HepG2 (cell line): ENCODE results near the gene SLC9B2. TPM values are rescaled to one million over a fixed set of nuclear protein-coding genes. Genes with fewer than 3 reads are reported as not detected.

Source experiments
- ADNP ChIP-seq: sonication (generic); formaldehyde crosslinking; IDR thresholded peaks from 2 replicates; pipeline ENCODE4 v1.4.0; 2020; ENCODE audit warnings: missing genetic modification reagents
- AFF4 ChIP-seq: sonication (generic); formaldehyde crosslinking; IDR thresholded peaks from 2 replicates; pipeline ENCODE4 v1.4.0; 2020; ENCODE audit warnings: missing genetic modification reagents
- BRD4 ChIP-seq: sonication (generic); formaldehyde crosslinking; IDR thresholded peaks from 2 replicates; pipeline ENCODE4 v1.4.0; 2020; ENCODE audit warnings: missing genetic modification reagents
- DNMT1 ChIP-seq: sonication (generic); formaldehyde crosslinking; IDR thresholded peaks from 2 replicates; pipeline ENCODE4 v1.5.1; 2020; ENCODE audit warnings: mild to moderate bottlenecking, missing genetic modification reagents
- FOXA3 ChIP-seq: IDR thresholded peaks from 2 replicates; pipeline ENCODE4 v1.6.1; 2016; ENCODE audit warnings: missing genetic modification reagents, missing compliant biosample characterization
- KLF11 ChIP-seq: IDR thresholded peaks from 2 replicates; pipeline ENCODE4 v1.6.1; 2016; ENCODE audit warnings: missing compliant biosample characterization
- MIER2 ChIP-seq: IDR thresholded peaks from 2 replicates; pipeline ENCODE4 v1.6.1; 2016; ENCODE audit warnings: missing biosample characterization, missing genetic modification reagents
- NFE2L1 ChIP-seq: sonication (generic); formaldehyde crosslinking; IDR thresholded peaks from 2 replicates; pipeline ENCODE4 v1.4.0; 2020; ENCODE audit warnings: missing genetic modification reagents, mild to moderate bottlenecking, borderline replicate concordance
- NFKBIZ ChIP-seq: IDR thresholded peaks from 2 replicates; pipeline ENCODE4 v1.6.1; 2018; ENCODE audit warnings: missing genetic modification reagents, missing compliant biosample characterization
- POLR2G ChIP-seq: fragments of 200-400 bp; formaldehyde crosslinking; IDR thresholded peaks from 2 replicates; pipeline ENCODE4 v1.6.1; 2018; ENCODE audit warnings: mild to moderate bottlenecking, low read depth, low read length, moderate library complexity
- SOX13 ChIP-seq, 3 experiments: fragments of 450-650 bp in 1 of 3; sonication (generic) in 1 of 3; formaldehyde crosslinking in 1 of 3; IDR thresholded peaks in 2 of 3; conservative IDR thresholded peaks in 1 of 3; 2 replicates each; pipeline versions ENCODE4 v1.5.0 to v1.6.1; 2016 to 2020; ENCODE audit warnings: antibody characterized with exemption in 1 of 3, mild to moderate bottlenecking in 1 of 3, missing compliant biosample characterization in 1 of 3, missing genetic modification reagents in 1 of 3, moderate library complexity in 1 of 3
- SP140L ChIP-seq: sonication (generic); formaldehyde crosslinking; IDR thresholded peaks from 2 replicates; pipeline ENCODE4 v1.4.0; 2020; ENCODE audit warnings: missing genetic modification reagents, borderline replicate concordance
- ZNF605 ChIP-seq: sonication (generic); formaldehyde crosslinking; IDR thresholded peaks from 2 replicates; pipeline ENCODE4 v1.8.0; 2022; ENCODE audit warnings: mild to moderate bottlenecking, missing genetic modification reagents
- ZNF703 ChIP-seq: sonication (generic); formaldehyde crosslinking; IDR thresholded peaks from 2 replicates; pipeline ENCODE4 v1.5.1; 2020; ENCODE audit warnings: missing genetic modification reagents, mild to moderate bottlenecking, moderate library complexity, borderline replicate concordance
- ZNF749 ChIP-seq: sonication (generic); formaldehyde crosslinking; IDR thresholded peaks from 2 replicates; pipeline ENCODE4 v1.8.0; 2022; ENCODE audit warnings: mild to moderate bottlenecking, missing genetic modification reagents, moderate library complexity, borderline replicate concordance
- ZSCAN9 ChIP-seq: IDR thresholded peaks from 2 replicates; pipeline ENCODE4 v1.6.1; 2016; ENCODE audit warnings: borderline replicate concordance
- ZZZ3 ChIP-seq: sonication (generic); formaldehyde crosslinking; IDR thresholded peaks from 2 replicates; pipeline ENCODE4 v1.4.0; 2020; ENCODE audit warnings: missing genetic modification reagents, mild to moderate bottlenecking, borderline replicate concordance
- polyA plus RNA-seq, 8 experiments: library from polyadenylated mRNA; depleted of rRNA in 3 of 8; stranded (reverse) in 7 of 8; unstranded in 1 of 8; fragments of >200 nt; fragmentation: Illumina TruSeq in 4 of 8; extraction: Trizol in 4 of 8; gene quantifications; 2 replicates each; pipeline versions ENCODE4 v1.2.1 to v1.2.3, GENCODE V29; 2011 to 2016; ENCODE audit warnings: low read depth in 4 of 8, missing spikeins in 1 of 8, mixed read lengths in 1 of 8; ENCODE audit not compliant: insufficient read depth in 1 of 8
- total RNA-seq, 5 experiments: library from RNA; depleted of rRNA; stranded (reverse); fragments of >200 nt; fragmentation: Illumina TruSeq; extraction: Trizol; gene quantifications; 2 replicates each; pipeline ENCODE4 v1.2.3, GENCODE V29; 2016; ENCODE audit warnings: low read depth in 1 of 5
- TF ChIP-seq, protein P1 (sequence below): sonication (generic); formaldehyde crosslinking; IDR thresholded peaks from 2 replicates; pipeline ENCODE4 v1.5.0; 2020; ENCODE audit warnings: mild to moderate bottlenecking, missing genetic modification reagents, borderline replicate concordance
- TF ChIP-seq, protein P2 (sequence below): sonication (generic); formaldehyde crosslinking; conservative IDR thresholded peaks from 2 replicates; pipeline ENCODE4 v1.8.0; 2022; ENCODE audit warnings: mild to moderate bottlenecking, moderate library complexity, missing genetic modification reagents

Gene SLC9B2
- total and polyA plus RNA-seq, 2 of the 13 experiments (the other 11 are each of a cell fraction or from before 2014, with no cell fraction given), result 23.5 to 38.5 TPM

DNA sequence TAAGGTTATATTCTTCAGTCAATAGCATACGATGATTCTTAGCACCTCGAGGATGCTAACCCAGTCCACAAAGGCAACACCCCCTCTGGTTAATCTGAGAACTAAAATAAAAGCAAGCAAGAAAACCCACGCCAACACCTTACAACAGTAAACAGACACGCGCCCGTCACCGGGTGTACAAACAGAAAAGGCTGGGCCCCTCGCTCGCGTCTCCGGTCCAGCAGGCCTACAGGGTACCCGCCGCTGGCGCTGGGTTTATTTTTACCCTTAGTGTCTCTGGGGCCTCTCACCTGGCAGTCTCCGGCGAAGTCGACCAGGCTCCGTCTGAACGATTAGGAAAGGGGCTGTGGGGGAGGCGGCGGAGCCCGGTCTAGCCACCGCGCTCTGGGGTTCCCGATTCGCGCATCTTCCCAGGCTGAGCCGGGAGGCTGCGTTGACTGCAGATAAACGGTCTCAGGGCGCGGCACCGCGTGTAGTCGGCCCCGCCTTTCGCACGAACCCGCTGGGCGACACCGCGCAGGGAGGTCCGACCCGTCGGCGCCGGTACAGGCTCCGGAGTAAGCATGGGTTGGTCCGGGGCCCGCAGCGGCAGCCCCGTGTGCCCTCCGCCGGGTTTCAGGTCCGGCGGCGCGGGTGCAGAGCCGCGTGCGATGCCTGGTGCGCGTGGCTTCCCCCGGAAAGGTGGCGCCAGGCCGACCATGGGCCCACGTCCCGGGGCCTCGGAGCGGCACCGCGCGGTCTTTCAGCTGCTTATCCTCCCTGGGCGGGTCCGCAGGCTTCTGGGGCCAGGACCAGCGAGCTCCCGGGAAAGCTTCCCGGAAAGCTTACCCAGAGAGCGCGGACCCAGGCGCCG, 441 bp downstream of the SLC9B2 start (continued):
- TF ChIP-seq, protein P1, sequence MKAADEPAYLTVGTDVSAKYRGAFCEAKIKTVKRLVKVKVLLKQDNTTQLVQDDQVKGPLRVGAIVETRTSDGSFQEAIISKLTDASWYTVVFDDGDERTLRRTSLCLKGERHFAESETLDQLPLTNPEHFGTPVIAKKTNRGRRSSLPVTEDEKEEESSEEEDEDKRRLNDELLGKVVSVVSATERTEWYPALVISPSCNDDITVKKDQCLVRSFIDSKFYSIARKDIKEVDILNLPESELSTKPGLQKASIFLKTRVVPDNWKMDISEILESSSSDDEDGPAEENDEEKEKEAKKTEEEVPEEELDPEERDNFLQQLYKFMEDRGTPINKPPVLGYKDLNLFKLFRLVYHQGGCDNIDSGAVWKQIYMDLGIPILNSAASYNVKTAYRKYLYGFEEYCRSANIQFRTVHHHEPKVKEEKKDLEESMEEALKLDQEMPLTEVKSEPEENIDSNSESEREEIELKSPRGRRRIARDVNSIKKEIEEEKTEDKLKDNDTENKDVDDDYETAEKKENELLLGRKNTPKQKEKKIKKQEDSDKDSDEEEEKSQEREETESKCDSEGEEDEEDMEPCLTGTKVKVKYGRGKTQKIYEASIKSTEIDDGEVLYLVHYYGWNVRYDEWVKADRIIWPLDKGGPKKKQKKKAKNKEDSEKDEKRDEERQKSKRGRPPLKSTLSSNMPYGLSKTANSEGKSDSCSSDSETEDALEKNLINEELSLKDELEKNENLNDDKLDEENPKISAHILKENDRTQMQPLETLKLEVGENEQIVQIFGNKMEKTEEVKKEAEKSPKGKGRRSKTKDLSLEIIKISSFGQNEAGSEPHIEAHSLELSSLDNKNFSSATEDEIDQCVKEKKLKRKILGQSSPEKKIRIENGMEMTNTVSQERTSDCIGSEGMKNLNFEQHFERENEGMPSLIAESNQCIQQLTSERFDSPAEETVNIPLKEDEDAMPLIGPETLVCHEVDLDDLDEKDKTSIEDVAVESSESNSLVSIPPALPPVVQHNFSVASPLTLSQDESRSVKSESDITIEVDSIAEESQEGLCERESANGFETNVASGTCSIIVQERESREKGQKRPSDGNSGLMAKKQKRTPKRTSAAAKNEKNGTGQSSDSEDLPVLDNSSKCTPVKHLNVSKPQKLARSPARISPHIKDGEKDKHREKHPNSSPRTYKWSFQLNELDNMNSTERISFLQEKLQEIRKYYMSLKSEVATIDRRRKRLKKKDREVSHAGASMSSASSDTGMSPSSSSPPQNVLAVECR (CRISPR knock-in tag), result no peak; the same call in 1 of the 2 replicates
- TF ChIP-seq KLF11, result no peak
- no peak for TF ChIP-seq AFF4 (CRISPR knock-in tag)
- no peak for TF ChIP-seq FOXA3 (CRISPR knock-in tag)
- TF ChIP-seq, protein P2, sequence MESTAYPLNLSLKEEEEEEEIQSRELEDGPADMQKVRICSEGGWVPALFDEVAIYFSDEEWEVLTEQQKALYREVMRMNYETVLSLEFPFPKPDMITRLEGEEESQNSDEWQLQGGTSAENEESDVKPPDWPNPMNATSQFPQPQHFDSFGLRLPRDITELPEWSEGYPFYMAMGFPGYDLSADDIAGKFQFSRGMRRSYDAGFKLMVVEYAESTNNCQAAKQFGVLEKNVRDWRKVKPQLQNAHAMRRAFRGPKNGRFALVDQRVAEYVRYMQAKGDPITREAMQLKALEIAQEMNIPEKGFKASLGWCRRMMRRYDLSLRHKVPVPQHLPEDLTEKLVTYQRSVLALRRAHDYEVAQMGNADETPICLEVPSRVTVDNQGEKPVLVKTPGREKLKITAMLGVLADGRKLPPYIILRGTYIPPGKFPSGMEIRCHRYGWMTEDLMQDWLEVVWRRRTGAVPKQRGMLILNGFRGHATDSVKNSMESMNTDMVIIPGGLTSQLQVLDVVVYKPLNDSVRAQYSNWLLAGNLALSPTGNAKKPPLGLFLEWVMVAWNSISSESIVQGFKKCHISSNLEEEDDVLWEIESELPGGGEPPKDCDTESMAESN (CRISPR knock-in tag), result peak; percentile 87
- peak; percentile 39; the same call in 1 of the 2 replicates for TF ChIP-seq NFKBIZ (CRISPR knock-in tag)
- no peak for TF ChIP-seq ZNF749 (CRISPR knock-in tag)
- TF ChIP-seq BRD4 (CRISPR knock-in tag), result peak; percentile 75
- no peak for TF ChIP-seq SOX13 (IDR thresholded peaks at IDR 0.05)
- peak in 1 of 2 experiments; percentile 20; a peak in 1 of 4 replicates for TF ChIP-seq SOX13 (CRISPR knock-in tag; conservative IDR thresholded peaks at IDR 0.05 in 1 of 2, IDR thresholded peaks at IDR 0.05 in 1 of 2)
- TF ChIP-seq NFE2L1 (CRISPR knock-in tag), result 0 out of 2 replicates have a peak, but pooled peaks have one; percentile 29
- no peak for TF ChIP-seq ZSCAN9 (CRISPR knock-in tag)
- no peak for TF ChIP-seq SP140L
- TF ChIP-seq ZNF605 (CRISPR knock-in tag), result no peak; the same call in 1 of the 2 replicates
- TF ChIP-seq POLR2G, result peak; percentile 86
- 0 out of 2 replicates have a peak, but pooled peaks have one; percentile 19 for TF ChIP-seq ZZZ3 (CRISPR knock-in tag)
- no peak for TF ChIP-seq MIER2 (CRISPR knock-in tag)
- TF ChIP-seq ADNP (CRISPR knock-in tag), result no peak
- no peak for TF ChIP-seq ZNF703 (CRISPR knock-in tag)
- no peak for TF ChIP-seq DNMT1 (CRISPR knock-in tag)
